Sciatic nerve (tissue), 2 donors: ENCODE results near the gene IL1RL2. TPM values are rescaled to one million over a fixed set of nuclear protein-coding genes. Genes with fewer than 3 reads are reported as not detected.

ENCODE experiments used
- ATAC-seq: fragments of 200-7000 bp; cut with Tn5 transposase; one replicate; pipeline ENCODE4 v1.9.1; 2020; ENCODE audit warnings: mild to moderate bottlenecking, moderate library complexity
- DNase-seq: peaks from one replicate; pipeline ENCODE4 v3.0.0-alpha.2; 2020; ENCODE audit warnings: low spot score
- intact Hi-C: fragments of 100-400 bp; cut with DNase I; formaldehyde crosslinking; loops from one replicate; pipeline ENCODE4 v1.14.2; 2022
- total RNA-seq: library from RNA; stranded (reverse); fragmentation: NEBNext Ultra II Directional; extraction: Animal tissue kit (Norgen Biotek cat#: 25700); gene quantifications from one replicate; pipeline ENCODE4 v1.2.1, GENCODE V29; 2021
- donor health status: DM: no; HTN: no; CAD: no.
- donor health status: DM: no; HTN: no; CAD: no.

Gene IL1RL2
- total RNA-seq, 1 donor from 2014 or later, result not detected

DNA sequence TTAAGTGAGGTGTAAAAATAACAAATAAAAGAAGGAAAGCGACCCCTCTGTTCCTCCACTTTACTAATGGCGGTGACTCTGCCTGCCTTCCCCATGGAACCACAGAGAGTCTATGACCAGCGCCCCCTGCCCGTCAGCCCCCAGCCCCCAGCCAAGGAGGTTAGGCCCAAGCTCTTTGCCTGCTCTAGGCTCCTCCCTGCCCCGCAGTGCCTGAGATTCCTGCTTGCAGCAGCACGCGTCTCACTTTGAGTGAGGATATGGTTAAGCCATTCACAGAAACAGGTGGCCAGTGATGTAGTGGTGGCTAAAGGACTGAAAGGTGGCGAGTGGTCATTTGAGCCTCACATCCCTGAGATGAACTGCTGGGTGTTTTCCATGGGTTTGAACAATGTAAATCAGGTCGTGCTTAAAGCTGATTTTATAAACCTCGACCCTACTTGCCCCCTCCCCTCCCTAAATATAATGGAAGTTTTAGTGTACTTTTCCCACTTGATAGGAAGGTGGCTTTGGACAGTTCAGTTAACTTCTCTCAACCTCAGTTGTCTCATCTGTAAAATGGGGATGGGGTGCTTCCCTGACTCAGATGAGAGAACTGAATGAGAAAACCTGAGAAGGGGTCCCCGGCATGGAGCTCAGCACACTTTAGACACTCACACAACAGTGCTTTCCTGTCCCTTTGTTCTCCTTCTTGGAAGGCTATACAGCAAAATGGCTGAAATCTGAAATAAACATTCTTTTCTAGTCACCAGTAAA is 46.5 kb downstream of the IL1RL2 start:
- DNase-seq (no peak), ATAC-seq (no peak)
- intact Hi-C loops, result no loop called here

DNA sequence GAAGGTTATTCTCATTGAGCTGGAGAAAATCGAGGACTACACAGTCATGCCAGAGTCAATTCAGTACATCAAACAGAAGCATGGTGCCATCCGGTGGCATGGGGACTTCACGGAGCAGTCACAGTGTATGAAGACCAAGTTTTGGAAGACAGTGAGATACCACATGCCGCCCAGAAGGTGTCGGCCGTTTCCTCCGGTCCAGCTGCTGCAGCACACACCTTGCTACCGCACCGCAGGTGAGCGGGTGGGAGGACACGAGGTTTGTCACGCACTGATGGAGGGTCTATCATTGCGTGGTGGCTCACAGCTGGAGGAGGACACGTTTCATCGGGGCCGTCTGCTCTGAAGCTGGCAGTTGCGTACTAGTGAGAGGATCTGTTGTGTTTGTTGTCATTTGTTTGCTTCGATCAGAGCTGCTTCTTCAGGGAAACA is 48.2 kb downstream of the IL1RL2 start:
- DNase-seq (no peak), ATAC-seq (no peak)
- intact Hi-C loops, result no loop called here

DNA sequence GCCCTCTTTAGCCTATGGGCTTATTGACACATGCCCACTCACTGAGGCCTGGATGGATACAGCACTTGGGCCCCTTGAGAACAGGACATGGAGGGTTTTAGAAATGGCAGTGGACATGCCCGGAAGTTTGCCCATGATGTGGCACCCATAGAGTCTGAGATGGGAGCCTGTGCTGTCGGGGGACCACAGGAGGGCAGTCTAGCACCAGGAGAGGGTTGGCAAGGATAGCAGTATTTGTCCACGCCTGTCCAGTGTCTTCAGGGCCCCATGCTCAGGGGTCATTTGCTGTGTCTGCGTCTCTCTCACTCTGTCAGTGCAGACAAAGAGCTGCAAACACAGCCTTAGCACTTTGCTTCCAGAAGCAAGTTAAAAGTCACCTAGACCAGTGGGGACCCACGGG is 48.7 kb downstream of the IL1RL2 start:
- ATAC-seq (no peak), DNase-seq (no peak)
- intact Hi-C loops, result no loop called here

DNA sequence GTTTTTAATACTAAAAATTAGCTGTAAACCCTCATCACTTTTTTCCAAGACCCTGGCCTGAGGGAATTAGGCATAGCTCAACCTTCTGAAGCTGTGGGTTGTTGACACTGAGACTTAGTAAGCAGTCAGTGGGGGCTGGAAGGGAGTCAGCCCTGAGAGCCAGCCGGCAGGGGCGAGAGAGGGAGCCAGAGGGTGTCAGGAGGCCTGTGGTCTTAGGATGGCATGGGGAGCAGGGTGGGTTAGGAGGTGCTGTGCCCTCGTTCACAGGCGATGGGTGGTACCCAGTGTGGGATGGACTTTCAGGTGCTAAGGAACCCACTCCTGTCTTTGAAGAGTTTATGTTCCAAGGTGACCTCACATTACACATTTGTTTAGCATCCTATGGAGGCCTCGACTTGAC is 49.3 kb downstream of the IL1RL2 start:
- DNase-seq, result no peak
- intact Hi-C loops, result no loop called here

DNA sequence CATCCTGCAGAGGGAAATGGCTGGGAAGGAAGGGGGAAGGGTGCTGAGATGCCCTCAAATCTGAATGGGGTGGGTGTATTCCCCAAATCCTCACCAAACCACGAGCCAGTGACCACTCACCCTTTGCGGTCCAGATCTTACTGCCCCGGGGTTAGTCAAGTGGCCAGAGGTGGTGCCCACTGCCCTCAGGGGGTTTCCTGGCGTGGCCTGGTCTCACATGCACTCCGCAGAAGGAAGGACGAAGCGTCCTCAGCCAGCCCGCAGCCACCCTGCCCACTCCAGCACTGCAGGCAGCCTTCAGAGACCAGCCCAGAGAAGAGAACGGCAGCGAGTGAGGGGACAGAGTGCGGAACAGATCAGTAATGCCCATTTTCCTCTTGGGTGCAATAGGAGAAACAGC is 50.4 kb downstream of the IL1RL2 start:
- intact Hi-C loops, result no loop called here
- ATAC-seq, result no peak
- no peak for DNase-seq

More for the DNA sequence above, 49.3 kb downstream of the IL1RL2 start:
- no peak for ATAC-seq

DNA sequence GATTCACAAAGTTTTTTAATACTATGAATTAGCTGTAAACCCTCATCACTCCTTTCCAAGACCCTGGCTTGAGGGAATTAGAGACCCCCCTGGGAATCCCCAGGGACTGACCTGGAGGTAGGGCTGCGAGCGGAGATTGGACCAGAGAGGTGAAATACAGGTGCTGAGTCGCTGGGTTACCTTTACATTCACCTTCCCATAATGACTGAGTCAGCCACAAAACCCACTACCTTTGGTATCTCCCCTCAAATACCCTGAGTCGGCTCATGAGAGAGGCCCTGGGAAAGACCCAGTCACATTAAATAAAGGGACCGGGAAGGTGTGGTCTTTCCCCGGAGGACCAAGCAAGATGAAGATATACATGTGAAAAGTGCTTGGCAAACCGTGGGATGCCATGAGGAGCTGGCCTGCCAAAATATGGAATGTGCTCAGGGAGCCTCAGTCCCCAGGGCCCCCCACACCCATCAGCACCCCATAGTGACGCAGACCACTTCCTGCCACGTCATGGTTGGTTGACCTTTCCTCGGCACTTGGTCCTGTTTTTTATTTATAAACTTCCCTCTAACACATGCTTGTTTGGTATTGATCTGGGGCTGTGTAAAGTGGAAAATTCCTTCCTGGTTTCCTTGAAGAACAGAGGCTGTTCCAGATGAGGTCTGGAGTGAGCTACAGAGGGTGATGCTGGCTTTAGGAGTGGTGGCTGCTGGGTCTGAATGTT is 51.4 kb downstream of the IL1RL2 start:
- intact Hi-C loops, result no loop called here
- no peak for ATAC-seq
- DNase-seq, result no peak

DNA sequence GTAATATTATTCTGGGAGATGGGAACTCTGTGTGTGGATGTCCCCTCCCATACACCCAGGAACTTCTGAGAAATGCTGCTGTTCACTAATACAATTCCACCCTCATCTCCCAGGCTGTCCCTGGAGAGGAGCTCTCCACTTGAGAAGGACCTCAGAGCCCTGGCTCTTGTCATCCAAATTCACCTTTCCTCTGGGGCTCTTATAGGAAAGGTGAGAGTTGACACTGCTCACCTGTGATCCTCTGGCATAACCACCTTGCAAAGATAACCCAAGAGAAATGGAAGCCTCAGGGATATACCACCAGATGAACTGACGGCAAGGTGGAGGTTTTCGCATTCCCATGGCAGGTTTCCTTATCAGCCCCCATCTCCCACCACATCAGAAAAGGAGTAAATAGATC is 52.0 kb downstream of the IL1RL2 start:
- DNase-seq, result no peak
- no peak for ATAC-seq
- intact Hi-C loops, result no loop called here

DNA sequence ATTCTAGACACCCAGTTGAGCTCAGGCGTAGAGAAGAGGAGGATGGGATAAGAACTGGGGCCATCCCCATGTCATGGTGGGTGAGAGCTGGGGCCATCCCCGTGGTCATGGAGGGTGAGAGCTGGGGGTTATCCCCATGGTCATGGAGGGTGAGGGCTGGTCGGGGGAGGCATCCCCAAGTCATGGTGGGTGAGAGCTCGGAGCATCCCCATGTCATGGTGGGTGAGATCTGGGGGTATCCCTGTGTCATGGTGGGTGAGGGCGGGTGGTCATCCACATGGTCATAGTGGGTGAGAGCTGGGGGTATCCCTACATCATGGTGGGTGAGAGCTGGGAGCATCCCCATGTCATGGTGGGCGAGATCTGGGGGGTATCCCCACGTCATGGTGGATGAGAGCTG is 52.5 kb downstream of the IL1RL2 start:
- intact Hi-C loops, result no loop called here
- DNase-seq (no peak), ATAC-seq (no peak)

DNA sequence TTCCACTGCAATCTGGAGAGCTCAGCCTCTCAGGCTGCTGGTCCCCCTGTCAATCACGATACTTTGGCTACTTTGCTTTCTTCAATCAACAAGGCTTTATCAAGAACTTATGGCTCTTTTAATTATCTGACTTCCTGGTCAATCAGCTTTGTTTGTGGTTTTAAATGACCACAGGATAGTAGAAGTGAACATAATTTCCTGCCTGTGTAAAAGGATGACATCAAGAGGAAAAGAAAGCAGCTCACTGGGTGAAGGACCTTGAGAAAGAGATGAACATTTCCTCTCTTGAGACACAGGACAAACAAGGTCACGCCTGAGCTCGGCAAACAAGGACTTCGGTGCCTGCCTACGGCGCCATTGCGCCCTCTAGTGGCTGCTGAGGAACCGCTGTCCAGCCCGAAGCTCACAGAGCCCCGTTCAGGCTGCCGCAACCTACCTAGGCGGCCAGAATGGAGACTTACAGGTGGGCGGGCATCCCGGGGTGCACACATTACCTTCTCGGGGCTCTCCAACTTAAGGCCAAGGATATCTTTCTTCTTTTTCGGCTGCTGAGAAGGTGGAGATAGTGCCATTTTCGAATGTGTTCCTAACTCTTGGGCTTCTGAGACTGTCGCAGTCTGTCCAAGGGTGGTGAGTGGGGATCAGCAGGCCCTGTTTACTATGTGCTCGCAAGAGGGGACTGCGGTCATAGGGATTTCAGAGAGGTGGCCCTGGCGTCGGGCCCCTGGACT is 54.0 kb downstream of the IL1RL2 start:
- intact Hi-C loops, result no loop called here
- ATAC-seq, result peak; percentile 93
- DNase-seq, result peak; percentile 96

DNA sequence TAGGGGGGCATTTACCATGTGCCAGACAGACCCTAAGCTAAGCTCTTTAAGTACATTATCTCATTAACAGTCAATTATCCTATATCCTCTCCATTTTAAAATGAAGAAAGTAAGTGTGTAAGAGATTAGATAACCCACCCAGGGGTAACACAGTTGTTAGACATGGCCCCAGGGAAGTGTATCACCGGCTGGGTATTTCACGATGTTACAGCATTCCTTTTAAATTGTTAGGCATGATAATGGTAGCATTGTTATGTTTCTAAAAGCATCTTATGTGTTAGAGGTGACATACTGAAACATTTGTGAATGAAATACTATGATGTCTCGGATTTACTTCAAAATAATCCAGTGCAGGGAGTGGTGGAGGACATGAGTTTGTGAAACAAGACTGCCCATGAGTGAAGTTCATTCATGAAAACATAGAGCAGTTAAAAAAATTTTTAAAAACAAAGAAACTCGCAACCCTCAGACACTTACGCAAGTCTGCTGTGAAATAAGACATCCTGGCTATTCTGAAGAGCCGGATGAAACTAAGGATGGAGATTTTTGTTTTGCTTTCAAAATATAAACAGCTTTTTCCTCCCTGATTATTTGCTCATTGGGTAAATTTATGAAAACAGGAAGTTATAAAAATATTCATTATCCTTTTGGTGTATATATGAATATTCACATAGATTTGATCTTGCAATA is 54.9 kb downstream of the IL1RL2 start:
- ATAC-seq (no peak), DNase-seq (no peak)
- intact Hi-C loops, result no loop called here

DNA sequence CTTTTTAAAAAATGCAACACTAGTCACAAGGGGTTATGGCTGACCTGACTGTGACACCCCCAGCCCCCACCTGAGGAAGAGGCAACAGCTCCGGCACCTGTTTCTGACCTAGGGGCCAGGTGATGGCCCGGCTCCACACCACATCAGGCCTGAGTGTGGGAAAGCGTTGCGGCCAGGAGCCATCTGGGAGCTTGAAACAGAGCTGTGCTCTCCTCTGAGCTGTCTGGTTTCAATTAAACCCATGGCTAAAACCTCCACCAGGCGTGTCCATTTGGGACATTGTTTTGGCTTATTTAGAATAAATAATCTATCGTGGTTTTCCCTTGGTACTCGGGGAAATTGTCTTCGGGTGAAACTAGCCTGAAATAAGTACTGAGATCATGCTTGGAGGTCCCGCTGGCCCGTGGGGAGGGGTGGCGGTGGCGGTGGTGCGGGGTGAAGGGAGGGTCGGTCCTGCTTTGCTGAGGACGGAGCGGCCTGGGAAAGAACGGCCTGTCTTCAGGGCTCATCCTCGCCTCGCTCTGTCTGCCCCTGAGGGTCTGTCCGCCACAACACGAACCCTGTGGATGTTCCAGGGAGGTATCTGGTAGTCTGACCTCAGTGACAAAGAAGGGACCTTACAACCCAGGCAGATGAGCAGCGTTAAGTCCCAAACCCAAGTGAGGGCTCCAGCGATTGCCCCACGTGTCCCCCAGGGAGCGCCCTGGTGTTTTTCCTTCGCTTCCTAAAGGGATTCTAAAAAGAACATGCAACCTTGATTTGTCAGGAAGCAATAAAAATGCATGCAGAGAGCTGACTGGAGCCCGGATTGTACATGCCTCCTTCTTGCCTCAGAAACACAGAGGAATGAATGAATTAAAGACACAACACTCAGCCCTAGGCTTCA is 58.7 kb downstream of the IL1RL2 start:
- no peak for DNase-seq
- peak; percentile 66 for ATAC-seq
- intact Hi-C loops, result no loop called here

DNA sequence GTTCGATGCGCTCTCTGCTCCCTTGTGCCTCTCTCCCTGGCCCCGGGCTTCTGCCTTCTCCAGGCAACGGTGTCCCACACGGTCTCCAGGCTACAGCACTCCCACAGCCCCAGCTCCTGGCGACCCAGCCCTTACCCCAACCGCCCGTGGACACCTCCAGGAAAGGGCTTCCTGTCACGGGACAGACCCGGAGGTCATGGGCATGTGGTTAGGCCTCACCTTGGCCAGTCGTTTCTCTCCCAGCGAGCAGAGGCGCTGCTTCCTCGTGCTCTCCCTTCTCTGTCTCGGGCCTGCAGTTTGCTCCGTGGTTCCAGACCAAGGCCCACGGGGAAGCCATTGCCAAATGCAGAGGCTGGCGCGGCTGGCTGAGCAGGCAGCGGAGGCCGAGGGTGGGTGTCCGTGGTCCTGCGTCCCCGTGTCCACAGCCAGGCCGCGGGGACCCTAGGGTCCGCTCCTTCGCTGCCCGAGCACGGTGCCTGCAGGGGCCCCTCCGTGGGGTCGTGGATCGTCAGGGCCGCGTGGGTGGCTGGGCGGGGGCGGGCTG is 63.5 kb downstream of the IL1RL2 start:
- DNase-seq, result no peak
- intact Hi-C loops, result no loop called here
- ATAC-seq, result no peak

DNA sequence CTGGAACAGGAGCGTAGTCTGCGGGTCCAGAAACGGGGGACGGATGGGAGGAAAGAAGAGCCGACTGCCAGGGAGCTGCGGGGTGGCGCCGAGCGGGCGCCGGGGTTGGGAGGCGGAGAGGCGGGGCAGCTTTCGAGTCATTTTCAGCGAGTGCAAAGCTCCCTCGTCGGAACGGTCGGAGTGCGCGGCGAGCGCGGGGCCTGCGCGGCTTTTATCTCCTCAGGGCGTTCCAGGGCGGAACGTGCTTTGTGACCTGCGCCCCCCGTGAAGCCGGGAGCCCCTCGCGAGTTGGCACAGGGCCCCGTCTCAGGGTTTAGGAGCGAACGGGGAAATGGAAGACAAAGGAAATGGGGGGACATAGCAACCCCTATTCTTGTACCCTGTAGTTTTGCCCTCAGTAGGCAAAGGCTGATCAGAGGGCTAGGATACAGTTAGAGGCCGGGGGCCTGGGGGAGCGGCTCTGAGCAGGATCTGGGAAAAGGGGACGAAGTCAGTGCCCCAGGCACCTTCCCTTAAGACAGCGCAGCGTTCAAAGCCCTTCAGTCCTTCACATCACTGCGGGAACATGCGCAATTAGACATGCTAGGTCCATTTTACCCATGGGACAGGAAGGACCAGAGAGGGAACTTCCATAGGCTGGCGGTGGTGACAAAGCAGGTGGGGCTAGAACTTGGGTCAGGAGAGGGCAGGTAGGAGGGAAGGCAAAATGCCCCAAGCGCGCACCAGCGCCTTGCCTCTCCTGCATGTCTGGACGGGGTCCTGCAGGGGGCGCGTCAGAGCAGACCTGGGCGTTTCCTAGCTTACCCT is 64.4 kb downstream of the IL1RL2 start:
- ATAC-seq (peak; percentile 85), DNase-seq (peak; percentile 80)
- intact Hi-C loops, result no loop called here

DNA sequence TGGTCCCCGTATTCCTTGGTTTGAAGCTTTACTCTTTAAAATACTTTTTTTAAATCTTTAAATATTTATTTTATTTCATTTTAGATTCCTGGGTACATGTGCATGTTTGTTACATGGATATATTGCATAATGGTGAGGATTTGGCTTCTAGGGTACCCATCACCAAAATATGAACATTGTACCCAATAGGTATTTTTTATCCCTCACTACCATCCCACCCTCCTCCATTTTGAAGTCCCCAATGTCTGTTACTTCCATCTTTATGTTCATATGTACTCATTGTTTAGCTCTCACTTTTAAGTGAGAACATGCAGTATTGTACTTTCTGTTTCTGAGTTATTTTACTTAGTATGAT is 65.0 kb downstream of the IL1RL2 start:
- DNase-seq (no peak), ATAC-seq (no peak)
- intact Hi-C loops, result no loop called here

DNA sequence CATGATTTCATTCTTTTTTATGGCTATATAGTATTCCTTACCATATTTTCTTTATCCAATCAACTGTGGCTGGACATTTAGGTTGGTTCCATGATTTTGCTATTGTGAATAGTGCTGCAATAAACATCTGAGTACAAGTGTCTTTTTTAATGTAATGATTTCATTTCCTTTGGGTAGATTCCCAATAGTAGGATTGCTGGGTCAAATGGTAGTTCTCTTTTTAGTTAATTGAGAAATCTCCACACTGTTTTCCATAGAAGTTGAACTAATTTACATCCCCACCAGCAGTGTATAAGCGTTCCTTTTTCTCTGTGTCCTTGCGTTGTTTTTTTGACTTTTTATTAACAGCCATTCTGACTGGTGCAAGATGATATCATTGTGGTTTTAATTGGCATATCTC is 65.4 kb downstream of the IL1RL2 start:
- no peak for ATAC-seq
- no peak for DNase-seq
- intact Hi-C loops, result no loop called here

DNA sequence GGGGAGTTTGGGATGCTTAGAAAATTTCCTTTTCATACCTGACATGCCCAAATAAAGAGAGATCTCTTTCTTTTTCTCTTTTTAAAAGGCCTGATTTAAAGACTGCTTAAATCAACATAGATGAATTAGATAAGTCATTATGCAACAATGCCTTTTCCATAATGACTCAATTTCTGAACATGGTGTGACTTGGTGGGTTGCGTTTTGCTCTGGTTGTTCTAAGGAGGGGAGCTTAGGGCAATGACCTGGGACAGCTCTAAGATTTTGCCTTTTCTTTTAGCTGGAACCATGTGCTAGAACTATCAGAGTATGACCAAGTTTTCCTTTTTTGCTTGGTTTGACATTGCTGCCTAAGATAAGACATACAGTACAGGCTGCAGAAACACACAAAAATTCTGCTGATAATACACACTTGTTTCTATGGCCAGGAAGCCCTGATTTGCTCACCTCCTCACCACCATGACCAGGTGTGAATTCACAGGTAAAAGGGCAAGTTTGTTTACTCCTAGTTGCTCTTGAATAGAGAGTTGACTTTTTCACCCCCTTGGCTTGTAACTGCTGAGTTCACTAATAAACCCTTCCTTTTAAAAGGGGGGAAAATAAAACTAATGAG is 66.4 kb downstream of the IL1RL2 start:
- DNase-seq, result no peak
- intact Hi-C loops, result no loop called here
- no peak for ATAC-seq

DNA sequence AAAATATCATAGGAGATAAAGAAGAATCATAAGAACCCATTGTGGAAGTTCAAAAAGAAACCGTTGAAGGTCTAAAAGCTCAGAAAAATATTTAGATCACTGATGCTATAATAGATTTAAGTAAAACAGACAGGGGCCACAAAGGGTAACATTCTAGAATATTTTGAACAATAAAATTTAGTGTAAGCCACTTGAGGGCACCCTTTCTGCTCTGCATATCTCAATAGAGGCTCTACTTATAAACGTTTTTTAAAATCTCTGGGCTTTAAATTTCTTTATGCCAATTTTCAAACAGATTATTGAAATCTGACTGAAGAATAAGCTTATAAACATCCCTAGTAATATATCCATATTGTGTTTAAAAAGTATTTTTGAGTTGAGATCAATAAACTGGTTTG is 66.9 kb downstream of the IL1RL2 start:
- ATAC-seq, result no peak
- intact Hi-C loops, result no loop called here
- no peak for DNase-seq
